Thyroid gland (tissue), 4 donors: ENCODE data around the gene KLHL8.

Experiments
- POLR2A ChIP-seq, 2 donors: fragments of 450-650 bp; IDR thresholded peaks; one replicate each; pipeline ENCODE4 v1.6.1; 2017; ENCODE audit warnings: antibody characterized with exemption in 2 of 2, mild to moderate bottlenecking in 2 of 2, moderate library complexity in 1 of 2
- TF ChIP-seq, protein P1 (sequence below), 6 experiments: fragments of 200-600 bp in 3 of 6; fragments of 450-650 bp in 3 of 6; sonication (generic) in 3 of 6; IDR thresholded peaks; one replicate each; pipeline ENCODE4 v1.5.1; 2016 to 2019; ENCODE audit warnings: antibody characterized with exemption in 6 of 6, mild to moderate bottlenecking in 2 of 6, inconsistent platforms in 1 of 6, moderate library complexity in 1 of 6

DNA sequence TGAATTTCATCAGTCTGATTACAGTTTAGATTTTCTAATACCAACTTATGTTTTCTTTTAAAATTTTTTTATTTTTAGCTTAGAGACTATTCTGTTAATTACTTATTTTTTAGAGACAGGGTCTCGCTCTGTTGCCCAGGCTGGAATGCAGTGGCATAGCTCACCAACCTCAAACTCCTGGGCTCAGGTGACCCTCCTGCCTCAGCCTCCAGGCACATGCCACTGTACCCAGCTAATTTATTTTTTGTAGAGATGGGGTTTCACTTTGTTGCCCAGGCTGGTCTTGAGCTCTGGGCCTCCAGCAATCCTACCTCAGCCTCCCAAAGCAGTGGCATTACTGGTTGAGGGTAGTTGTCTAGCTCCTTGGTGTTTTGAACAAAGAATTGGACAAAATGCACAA is 102.0 kb downstream of the KLHL8 start:
- TF ChIP-seq, protein P1, sequence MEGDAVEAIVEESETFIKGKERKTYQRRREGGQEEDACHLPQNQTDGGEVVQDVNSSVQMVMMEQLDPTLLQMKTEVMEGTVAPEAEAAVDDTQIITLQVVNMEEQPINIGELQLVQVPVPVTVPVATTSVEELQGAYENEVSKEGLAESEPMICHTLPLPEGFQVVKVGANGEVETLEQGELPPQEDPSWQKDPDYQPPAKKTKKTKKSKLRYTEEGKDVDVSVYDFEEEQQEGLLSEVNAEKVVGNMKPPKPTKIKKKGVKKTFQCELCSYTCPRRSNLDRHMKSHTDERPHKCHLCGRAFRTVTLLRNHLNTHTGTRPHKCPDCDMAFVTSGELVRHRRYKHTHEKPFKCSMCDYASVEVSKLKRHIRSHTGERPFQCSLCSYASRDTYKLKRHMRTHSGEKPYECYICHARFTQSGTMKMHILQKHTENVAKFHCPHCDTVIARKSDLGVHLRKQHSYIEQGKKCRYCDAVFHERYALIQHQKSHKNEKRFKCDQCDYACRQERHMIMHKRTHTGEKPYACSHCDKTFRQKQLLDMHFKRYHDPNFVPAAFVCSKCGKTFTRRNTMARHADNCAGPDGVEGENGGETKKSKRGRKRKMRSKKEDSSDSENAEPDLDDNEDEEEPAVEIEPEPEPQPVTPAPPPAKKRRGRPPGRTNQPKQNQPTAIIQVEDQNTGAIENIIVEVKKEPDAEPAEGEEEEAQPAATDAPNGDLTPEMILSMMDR (IDR thresholded peaks at IDR 0.05), result no peak
- TF ChIP-seq POLR2A (IDR thresholded peaks at IDR 0.05), result no peak
